Stimulated activated CD4-positive, alpha-beta T cell treated with anti-CD3 and anti-CD28 coated beads, Interleukin-12 subunit alpha, Interleukin-12 subunit beta, amount 100 ng/mL, for 4 hours (primary cell): ENCODE data around the gene USP40.

Source experiments
- DNase-seq: peaks from one replicate; pipeline ENCODE4 v3.0.0-alpha.2; 2020

The USP40 gene

DNA sequence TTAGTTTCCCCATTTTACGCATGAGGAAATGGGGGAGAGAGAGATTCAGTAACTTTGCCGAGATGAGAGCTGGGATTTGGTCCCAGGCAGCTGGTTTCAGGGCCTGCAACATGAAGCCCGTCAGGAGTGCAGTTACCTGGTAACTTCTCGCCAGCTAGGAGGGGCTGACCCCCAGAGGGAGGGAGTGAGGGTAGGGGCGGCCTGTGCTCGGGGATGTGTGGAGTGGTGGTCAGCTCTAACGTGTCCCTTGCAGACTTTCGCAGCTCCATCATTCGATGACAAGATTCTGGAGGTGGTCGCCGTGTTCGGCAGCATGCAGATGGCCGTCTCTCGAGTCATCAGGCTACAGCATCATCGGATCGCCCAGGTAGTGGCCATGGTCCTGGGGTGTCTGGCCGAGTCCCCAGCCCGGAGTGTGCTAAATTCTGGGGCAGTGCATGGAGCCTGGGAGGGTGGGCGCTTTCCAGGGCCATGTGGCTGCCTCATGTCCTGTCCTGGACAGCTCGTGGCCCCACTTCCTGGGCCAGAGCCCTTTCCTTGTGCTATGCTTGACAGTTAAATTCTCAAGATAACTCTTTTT is 108.5 kb downstream of the USP40 start:
- DNase-seq, result no peak

DNA sequence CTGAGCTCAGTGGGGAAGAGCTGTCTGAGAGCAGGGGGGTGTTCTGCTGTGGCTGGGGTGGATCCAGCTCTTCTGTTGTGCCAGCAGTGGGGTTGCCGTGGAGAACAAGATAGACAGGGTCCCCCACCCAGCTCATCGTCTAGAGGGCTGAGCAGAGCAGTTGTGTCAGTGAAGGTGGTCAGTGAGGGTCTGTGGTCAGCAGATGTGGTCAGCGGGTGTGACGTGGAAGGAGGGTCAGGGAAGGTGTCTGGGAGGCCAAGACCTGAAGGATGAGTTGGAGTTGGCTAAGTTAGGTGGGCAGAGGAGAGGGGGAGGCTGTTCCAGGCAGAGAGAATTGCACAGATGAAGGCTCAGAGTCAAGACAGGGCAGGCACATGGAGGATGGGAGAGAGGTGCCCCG is 109.2 kb downstream of the USP40 start:
- DNase-seq, result no peak

DNA sequence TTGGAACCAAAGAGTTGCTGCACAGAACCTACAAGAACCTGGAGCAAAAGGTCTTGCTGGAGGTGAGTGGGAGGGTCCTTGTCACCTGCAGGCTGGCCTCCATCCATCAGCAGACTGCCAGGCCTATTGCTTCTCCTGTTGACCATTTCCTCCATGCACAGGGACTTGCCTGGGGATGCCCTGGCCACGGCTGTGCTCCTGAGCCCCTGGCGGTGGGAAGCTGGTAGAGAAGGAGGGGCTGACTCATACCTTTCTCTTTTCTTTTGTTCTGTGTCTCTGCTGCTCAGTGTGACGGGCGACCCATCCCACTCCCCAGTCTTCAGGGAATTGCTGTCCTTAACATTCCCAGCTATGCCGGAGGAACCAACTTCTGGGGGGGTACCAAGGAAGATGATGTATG is 109.6 kb downstream of the USP40 start:
- DNase-seq, result no peak

DNA sequence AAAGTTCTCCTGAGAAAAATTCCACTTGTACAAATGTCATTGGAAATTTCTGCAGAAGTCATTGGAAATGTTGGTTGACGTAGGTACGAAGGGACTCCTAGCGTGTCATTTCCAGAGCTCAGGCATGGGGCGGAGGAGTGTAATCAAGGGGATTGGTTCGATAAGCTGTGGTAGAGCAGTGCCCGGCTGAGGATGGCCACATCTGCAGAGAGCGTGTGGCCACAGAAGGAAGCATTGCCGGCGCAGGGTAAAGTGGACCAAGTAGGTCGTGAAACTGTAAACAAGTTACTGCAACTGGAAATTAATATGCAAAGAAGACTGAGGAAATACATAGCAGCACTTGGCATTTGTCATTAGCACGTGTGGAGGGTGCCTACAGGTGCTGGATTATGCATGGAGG is 110.5 kb downstream of the USP40 start:
- DNase-seq, result no peak

DNA sequence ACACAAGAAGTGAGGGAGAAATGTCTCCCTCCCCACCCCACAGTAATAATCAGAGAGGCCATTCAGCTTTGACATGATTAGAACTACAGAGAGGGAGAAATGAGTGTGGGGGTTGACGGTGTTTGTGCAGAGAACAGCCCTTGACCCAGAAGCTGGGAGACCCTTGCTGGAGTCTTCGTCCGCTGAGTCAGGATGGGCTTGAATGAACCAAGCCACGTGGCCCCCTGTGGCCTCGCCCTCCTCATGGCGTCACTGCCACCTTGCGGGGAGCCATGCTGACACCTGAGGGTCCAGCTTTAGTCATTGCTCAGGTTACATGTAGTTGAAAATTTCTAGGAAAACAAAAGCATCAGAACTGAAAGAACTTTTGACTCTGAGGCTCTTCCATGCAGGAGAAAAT is 111.1 kb downstream of the USP40 start:
- no peak for DNase-seq

DNA sequence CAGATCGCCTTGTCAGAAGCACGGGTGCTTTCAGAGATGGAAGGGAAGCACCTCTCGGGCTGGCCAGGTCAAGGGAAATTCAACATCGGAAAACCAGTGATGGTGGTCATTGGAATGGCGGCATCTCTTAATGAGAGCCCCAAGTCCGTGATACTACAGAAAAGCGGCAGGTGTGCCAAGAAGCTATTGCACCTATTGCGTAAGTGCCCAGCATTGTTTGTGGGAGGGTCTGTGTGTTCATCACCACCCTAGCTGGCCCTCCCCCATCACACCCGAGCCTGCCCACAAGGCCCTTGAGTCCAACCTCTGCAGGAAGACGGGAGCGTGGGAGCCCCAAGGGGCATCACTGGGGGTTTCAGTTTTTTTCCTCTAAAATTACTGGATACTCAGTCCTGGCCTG is 111.6 kb downstream of the USP40 start:
- DNase-seq, result no peak

DNA sequence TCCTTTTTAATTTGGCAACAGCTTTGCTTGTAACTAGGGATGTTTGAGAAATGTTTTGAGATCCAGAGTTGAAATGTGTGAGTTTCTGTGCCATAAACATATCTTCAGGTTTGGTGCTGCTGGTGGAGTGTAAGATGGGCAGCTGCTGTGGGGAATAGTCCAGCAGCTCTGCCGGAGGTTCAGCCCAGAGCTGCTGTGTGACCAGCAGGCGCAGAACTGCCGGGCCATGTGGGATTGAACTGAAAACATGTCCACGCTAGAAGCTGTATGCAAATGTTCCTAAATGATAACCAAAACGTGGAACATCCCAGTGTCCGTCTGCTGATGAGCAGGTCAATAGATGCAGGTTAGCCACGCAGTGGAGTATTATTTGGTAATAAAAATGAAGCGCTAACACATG is 112.7 kb downstream of the USP40 start:
- no peak for DNase-seq

DNA sequence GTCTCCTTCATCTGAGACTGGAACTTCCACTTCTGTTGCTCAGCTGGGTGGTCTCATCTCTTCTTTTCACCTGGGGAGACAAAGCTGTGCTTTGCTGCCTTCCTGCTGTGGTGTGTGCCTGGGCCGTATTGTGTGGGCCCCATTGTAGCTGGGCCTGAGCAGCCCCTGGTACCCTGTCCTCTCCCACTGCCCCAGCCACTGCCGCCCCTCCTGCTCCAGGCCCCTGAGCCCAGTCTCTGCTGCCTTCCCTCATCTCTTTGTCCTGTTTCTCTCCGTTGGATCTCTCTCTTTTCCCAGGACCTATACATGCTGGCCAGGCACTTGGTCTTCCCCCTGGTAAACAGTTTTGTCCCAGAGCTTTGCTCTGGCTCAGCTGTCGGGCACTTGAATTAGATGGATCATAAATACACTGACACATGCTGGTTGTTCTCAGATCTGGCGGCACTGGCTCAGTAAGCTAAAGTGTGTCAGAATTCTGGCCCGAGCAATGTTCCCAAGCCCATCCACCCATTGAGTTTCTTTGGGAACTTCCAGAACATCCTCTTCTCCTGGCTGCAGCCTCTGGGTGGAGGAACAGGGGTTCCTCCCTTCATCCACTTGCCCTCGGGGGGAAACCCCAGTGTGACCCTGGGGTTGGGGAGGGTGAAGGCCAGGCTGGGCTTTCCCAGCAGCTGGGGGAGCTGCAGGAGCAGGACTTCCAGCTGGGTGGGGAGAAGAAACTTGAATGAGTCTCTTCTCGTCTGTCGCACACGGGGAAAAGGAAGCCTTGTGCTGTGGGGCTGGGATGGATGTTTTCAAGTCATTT is 113.3 kb downstream of the USP40 start:
- DNase-seq, result no peak

DNA sequence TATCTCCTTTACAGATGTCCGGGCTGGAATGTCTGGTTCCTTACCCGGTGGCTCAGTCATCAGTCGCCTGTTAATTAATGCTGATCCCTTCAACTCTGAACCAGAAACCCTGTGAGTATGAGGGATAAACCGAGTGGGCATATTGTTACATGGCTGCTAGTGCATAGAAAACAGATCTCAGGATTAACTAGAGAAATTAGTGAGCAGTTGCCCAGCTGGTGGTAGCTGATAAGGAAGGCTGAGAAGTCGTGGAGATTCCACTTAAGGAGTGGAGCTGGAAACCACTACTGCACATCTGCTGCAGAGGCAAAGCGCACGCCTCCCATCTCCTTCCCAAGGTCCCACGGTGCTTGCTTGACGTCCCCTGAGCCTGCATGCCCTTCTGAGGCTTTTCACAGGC is 114.6 kb downstream of the USP40 start:
- no peak for DNase-seq

DNA sequence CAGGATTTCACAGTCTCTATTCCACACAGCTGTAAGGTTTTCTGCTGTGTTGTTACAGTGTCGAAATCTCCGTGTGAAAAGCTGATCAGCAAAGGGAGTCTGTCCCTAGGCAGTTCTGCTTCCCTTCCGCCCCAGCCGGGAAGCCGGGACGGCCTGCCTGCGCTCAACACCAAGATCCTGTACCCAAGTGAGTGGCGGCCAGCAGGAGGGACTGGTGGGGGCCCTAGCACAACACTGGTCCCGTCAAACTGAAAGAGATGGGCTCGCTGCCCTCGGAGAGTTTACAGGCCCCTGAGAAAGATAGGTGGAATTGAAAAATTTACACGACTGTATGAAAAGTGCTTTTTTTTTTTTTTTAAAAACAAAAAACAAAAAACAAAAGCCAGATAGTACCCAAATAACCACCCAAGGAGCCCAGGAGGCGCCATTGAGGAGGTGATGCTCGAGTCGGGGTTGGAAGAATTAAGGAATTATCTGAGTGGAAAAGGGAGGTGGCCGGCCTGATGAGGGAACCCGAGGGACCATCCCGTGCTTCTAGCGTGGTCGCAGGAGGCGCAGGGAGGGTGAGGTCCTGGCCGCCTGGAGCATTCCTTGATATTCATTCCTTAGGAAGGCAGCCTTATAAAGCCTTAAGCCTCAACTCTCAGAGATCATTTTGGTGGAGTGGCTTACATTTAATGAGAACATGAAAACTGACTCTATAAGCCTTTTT is 115.6 kb downstream of the USP40 start:
- DNase-seq, result no peak

DNA sequence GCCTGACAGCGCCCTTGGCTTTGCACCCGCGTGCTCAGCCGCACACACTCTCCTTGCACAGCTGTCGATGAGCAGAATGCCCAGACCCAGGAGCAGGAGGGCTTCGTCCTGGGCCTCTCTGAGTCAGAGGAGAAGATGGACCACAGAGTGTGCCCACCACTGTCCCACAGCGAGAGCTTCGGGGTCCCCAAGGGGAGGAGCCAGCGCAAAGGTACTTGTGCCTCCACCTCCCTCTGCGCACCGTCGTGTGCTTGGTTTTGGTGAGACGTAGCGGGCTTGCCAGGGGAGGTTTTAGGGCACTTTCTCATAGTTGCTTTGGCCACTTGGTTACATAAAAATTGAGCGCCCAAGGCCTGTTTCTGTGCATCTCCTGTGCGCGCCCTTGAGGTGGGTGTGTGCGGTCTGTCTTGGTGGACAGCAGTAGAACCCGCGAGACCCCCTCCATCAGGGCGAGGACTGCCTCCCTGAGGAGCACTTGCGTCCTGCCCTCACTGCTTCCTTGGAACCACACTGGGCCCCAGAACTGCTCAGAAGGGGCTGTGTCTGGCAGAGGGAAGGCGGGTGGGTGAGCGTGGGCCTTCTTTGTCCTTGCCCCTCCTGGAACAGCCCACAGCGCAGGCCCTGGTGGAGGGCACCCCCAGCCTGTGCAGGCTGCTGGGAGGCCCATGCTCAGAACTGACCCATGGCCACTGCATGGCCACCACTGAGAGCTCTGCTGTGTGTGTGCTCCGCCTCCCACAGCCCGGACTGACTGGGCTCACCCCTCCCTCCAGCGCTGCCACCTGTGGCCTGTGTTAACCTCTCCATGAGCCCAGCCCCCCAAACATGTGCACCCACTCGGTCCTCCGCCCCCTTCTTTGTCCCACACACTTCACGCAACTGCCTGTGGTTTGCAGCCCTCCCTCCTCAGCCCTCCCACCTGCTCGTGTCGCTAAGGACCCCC is 116.4 kb downstream of the USP40 start:
- no peak for DNase-seq

DNA sequence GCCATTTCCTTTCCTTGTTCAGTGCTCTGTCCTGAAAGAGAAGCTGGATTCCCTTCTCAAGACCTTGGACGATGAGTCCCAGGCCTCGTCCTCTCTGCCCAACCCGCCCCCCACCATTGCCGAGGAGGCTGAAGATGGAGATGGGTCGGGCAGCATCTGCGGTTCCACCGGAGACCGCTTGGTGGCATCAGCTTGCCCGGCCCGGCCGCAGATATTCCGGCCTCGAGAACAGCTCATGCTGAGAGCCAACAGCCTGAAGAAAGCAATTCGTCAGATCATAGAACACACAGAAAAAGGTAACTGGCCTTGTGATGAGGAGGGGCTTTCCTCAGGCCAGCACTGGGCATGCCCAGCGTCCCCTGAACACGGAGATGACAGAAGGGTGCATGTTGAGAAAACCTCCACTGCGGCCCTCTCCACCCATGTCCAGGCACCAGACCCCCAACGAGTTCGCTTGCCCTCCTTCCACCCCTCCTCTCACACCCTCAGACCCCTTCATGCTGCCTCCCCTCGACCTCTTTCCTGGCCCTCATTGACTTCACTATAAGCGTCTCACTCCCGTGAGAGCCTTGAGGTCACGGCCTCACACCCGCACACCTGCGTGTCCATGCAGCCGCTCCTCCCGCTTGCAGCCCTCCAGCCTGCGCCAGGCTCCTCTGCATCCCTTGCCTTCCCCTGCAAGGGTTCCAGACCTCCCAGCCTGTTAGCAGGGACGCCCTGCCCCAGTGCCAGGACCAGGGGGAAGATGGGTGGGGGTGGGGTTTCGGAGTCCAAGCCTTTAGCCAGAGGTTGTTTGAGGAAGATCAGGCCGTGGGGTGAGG is 117.3 kb downstream of the USP40 start:
- DNase-seq, result no peak

DNA sequence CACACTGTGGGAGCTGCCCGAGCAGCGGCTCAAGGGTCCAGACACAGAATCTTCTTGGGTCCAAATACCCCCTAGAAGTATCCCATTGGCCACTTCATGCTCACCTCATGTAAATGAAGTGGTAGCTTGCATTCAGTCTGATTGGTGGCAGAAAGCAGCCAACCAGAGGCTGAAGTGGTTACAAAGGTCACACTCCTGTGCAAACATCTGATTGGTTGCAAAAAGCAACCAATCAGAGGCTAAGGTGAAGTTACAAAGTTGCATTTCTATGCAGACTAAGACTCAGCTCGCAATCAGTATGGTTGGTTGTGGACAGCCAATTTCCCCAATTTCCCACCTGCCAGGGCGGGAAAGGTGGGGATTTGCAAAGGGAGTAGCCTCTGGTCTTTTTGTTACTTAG is 118.0 kb downstream of the USP40 start:
- DNase-seq, result no peak

DNA sequence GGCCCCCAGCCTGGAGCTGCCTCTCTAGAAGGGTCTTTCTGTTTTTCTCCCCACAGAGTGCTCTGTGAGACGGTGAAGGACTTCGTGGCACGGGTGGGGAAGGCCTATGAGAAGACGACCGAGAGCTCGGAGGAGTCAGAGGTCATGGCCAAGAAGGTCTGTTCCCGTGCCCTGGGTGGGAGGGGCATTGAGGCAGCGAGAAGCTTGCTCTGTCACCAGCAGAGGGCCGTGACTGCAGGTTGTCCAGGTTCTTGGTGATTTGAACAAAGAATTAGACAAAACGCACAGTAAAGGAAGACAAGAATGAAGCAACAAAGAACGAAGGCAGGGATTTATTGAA is 118.4 kb downstream of the USP40 start:
- no peak for DNase-seq

DNA sequence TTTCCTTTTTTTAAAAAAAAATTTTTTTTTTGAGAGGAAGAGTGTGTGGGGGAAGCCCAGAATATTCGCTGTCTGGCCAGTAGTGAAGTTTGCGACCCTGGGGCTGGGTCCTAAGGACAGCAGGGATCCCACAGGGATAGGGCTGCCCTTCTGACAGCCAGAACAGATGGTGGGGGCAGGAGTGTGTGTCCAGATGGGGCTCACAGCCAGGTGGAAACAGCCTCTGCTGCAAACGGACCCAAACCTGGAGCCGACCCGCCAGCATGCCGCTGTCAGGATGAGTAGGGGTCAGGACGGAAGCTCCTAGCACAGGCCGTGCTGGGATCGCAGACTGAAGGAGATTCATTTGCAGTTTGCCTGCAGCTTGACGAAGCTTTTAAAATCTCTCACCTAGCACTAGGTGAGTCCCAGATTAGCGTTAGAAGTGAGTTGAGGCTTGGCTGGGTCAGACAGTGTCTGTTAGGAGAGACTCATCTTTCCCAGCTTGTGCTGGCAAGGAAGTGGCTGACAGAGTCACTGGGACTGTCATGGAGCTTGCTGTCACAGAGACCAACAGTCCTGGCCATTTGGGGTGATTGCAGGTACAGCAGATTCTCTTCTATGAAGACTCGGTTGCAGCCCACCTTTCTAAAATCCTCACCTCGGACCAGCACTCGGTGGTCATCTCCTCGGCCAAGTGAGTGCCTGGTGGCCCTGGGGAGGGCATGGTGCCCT is 118.9 kb downstream of the USP40 start:
- no peak for DNase-seq

DNA sequence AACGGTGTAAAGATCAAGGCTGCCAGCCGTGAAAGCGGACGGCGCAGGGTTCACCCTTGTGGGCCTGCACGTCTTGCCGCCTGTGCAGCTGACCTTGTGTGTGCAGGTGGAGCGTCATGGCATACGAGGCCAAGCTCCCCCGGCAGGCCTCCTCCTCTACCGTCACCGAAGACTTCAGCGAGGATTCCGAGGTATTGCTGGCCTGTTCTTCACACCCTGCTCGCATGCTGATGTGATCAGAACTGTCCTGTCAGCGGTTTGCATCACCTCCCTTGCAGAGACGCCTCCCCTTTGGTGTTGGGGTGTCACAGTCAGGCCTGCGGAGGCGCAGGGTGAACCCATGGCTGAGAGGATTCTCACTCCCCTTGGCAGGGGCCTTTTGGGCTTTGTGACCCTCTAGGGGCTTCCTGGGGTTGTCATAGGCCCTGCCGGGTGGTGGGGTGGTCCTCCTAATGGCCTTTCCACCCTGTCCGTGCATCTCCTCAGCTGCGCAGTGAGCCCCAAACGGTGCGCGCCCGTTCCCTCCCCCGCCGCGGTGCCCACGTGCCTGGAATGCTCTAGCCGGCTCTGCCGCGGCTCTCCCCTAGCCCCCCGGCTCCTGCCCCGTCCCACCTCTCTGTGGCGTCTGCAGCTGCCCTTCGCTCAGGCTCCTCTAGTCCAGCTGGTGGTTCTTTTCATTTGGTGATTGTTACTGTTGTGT is 119.8 kb downstream of the USP40 start:
- no peak for DNase-seq

DNA sequence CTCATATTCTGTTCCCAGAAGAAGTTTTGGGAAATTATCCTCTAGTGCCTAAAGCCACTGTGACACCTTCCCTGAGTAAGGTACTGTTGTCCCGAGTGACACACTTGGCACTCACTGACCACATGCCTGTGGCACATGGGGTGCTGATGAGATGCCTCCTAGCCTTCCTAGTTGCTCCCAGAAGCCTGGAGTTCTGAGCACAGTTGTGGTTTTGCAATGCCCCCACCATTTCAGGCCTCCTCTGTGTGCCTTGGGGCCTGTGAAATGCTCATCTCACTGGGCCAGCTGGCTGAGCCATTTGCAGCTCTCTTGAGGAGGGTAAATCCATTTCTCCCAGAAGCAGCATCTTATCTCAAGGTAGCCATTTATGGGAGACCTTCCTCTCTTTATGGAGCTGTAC is 120.5 kb downstream of the USP40 start:
- DNase-seq, result no peak

DNA sequence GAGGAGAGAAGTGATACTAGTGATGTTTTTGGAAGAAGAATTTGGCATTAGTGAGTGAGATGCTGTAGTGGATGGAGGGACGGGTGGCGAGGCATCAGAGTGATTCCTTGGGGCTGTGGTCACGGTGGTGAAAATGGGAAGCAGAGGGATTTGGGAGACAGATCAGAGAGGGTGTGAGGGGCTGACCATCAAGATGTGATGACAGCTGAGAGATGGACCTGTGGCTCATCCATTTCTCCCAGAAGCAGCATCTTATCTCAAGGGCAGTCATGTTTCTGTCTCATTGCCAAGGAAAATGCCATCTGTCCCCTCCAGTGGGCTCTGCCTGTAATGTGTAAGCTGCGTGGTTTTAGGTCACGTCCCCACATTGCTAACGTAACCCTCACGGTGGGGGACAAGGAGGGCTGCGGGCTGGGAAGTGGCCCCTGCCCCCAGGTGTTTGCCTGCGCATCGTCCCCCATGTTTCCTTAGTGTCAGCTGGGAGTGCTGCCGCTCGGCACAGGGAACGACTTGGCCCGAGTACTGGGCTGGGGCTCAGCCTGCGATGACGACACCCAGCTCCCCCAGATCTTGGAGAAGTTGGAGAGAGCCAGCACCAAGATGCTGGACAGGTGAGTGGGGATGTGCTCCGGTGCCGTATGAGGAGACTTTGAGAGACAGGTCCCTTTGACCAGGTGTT is 121.3 kb downstream of the USP40 start:
- no peak for DNase-seq

DNA sequence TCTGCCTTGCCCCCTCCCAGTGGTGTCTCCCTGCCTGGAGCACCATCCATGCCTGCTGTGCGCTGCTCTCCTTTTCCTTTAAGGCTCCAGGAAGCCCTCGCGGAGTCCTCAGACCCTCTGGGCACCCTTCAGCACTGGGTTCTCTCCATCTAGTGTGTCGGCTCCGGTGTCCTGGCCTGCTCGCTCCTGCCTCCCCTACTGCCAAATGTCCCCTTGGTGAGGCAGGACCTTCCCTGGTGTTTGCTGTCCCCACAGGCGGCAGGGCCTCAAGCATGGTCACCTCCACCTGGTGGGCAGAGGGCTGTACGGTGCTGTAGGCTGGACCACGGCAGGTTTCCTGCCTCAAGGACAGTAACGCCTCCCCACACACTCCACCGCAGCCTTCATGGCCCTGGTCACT is 122.1 kb downstream of the USP40 start:
- DNase-seq, result no peak

DNA sequence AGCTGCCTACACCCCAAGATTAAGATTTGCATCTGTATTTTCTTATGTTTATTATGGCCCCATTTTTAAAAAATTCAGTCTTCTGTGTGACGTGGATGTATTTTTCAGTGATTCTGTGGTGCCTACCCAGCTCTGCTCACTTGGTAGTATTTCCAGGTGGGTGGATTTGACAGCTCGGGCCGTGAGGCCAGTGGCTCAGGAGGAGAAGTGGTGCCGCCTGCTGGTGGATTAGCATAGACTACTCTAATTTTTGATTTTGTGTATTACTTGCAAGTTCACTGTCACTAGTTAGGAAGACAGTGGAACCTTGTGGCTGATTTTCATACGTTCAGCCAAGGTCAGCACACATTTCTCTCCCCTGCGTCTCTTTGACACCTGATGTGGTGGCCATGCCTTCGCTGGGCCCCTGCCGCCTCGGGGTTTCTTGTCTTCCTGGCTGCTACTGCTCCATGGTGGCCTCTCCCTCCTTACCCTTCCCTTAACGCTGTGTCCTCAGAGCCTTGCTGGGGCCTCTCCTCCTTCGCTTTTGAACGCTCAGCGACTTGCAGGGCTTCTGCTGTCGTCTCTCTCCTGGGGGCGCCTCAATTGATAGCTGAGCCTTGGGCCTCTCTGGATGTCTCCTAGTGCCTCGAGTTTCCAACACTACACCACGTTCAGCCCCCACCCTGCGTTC is 122.9 kb downstream of the USP40 start:
- peak; percentile 78 for DNase-seq
